Measurements from ENCODE around the gene TJP2. TPM values are rescaled to one million over a fixed set of nuclear protein-coding genes. Genes with fewer than 3 reads are reported as not detected.

Gene TJP2
- total RNA-seq, 2 experiments from 2014 or later, result 6.3 to 8.0 TPM

GRCh38 chr9:69222970-69223369 lies 48.9 kb downstream of the TJP2 start:
- H3K4me1 Mint-ChIP-seq (ENCODE audit: low read depth), result no peaks in the 10 kb centered on the region
- H3K4me3 ChIP-seq (ENCODE audit: low read length), result no peak overlapping the region
- no peak overlapping the region for H3K4me3 Mint-ChIP-seq
- no peaks in the 10 kb centered on the region for H3K27me3 Mint-ChIP-seq
- H3K4me1 ChIP-seq (ENCODE audit: insufficient read depth, low read length), result no peaks in the 10 kb centered on the region
- H3K36me3 ChIP-seq (ENCODE audit: insufficient read depth, low read length), result no peaks in the 10 kb centered on the region
- H3K27me3 ChIP-seq (ENCODE audit: control insufficient read depth in 1 of 2, insufficient read depth in 2 of 2, low read length in 2 of 2), result no peaks in the 10 kb centered on the region
- H3K27ac Mint-ChIP-seq, result no peak overlapping the region
- no peaks in the 10 kb centered on the region for H3K9me3 ChIP-seq (ENCODE audit: control insufficient read depth in 1 of 2, insufficient read depth in 1 of 2, low read length in 2 of 2)
- no peak for TF ChIP-seq CTCF (IDR thresholded peaks at IDR 0.05)
- no peaks in the 10 kb centered on the region for H3K9me3 Mint-ChIP-seq
- ChIA-PET CTCF (no interaction called here), POLR2A (no interaction called here)
- no peak overlapping the region for H3K27ac ChIP-seq (ENCODE audit: low read depth in 1 of 2, low read length in 2 of 2)
- DNase-seq (no peak), ATAC-seq (ENCODE audit: poor library complexity) (no peak)
- peaks cover 30% of the 10 kb centered on the region for H3K36me3 Mint-ChIP-seq (ENCODE audit: low read depth)
- intact Hi-C loops (cut with DNase I, micrococcal nuclease), result no loop called here

GRCh38 chr9:69223605-69224004 lies 49.5 kb downstream of the TJP2 start:
- Mint-ChIP-seq H3K36me3 (ENCODE audit: low read depth) (peaks cover 31% of the 10 kb centered on the region), H3K4me1 (ENCODE audit: low read depth) (no peaks in the 10 kb centered on the region), H3K27me3 (no peaks in the 10 kb centered on the region), H3K27ac (no peak overlapping the region), H3K4me3 (no peak overlapping the region), H3K9me3 (no peaks in the 10 kb centered on the region)
- H3K4me1 ChIP-seq (ENCODE audit: insufficient read depth, low read length), result no peaks in the 10 kb centered on the region
- peak in 1 of 14 experiments; percentile 5 for DNase-seq
- H3K4me3 ChIP-seq (ENCODE audit: low read length), result no peak overlapping the region
- CTCF ChIA-PET, result no interaction called here
- ATAC-seq (ENCODE audit: poor library complexity), result no peak
- no peak overlapping the region for H3K27ac ChIP-seq (ENCODE audit: low read depth in 1 of 2, low read length in 2 of 2)
- no peaks in the 10 kb centered on the region for H3K27me3 ChIP-seq (ENCODE audit: control insufficient read depth in 1 of 2, insufficient read depth in 2 of 2, low read length in 2 of 2)
- POLR2A ChIA-PET, result no interaction called here
- H3K36me3 ChIP-seq (ENCODE audit: insufficient read depth, low read length), result no peaks in the 10 kb centered on the region
- TF ChIP-seq CTCF (IDR thresholded peaks at IDR 0.05), result no peak
- intact Hi-C loops (cut with DNase I, micrococcal nuclease), result no loop called here
- H3K9me3 ChIP-seq (ENCODE audit: control insufficient read depth in 1 of 2, insufficient read depth in 1 of 2, low read length in 2 of 2), result no peaks in the 10 kb centered on the region

- H3K36me3 Mint-ChIP-seq (ENCODE audit: low read depth), result peaks cover 39% of the 10 kb centered on the region
- no peak overlapping the region for H3K4me3 Mint-ChIP-seq
- Histone ChIP-seq H3K9me3 (ENCODE audit: control insufficient read depth in 1 of 2, insufficient read depth in 1 of 2, low read length in 2 of 2) (no peaks in the 10 kb centered on the region), H3K27ac (ENCODE audit: low read depth in 1 of 2, low read length in 2 of 2) (no peak overlapping the region), H3K4me1 (ENCODE audit: insufficient read depth, low read length) (no peaks in the 10 kb centered on the region), H3K4me3 (ENCODE audit: low read length) (no peak overlapping the region), H3K36me3 (ENCODE audit: insufficient read depth, low read length) (peaks cover 13% of the 10 kb centered on the region), H3K27me3 (ENCODE audit: control insufficient read depth in 1 of 2, insufficient read depth in 2 of 2, low read length in 2 of 2) (no peaks in the 10 kb centered on the region)
- H3K9me3 Mint-ChIP-seq, result no peaks in the 10 kb centered on the region
- no peak for DNase-seq
- no peak for TF ChIP-seq CTCF (IDR thresholded peaks at IDR 0.05)
- ChIA-PET CTCF (no interaction called here), POLR2A (no interaction called here)
- no peak overlapping the region for H3K27ac Mint-ChIP-seq
- no peak for ATAC-seq (ENCODE audit: poor library complexity)
- H3K27me3 Mint-ChIP-seq, result no peaks in the 10 kb centered on the region
- no peaks in the 10 kb centered on the region for H3K4me1 Mint-ChIP-seq (ENCODE audit: low read depth)
- intact Hi-C loops (cut with DNase I, micrococcal nuclease), result loop anchor here in 1 of 2 experiments (5.0 kb wide), 1 partner anchor 52 kb away; no protein-coding TSS in a partner anchor
Measured at GRCh38 chr9:69229367-69229766, 55.3 kb downstream of the TJP2 start.
